HG03139 (cell line): ENCODE results near the gene CRNKL1.
A peak's percentile ranks its signal among the peaks of the same experiment; 100 is the strongest.

Experiments
- ATAC-seq: cut with Tn5 transposase; IDR thresholded peaks from one replicate; pipeline ENCODE4 v1.9.1; 2021; ENCODE audit not compliant: unreplicated experiment

The CRNKL1 gene

GRCh38 chr20:20063941-20064702, 11.9 kb upstream of the CRNKL1 start:
- ATAC-seq: no peak

DNA sequence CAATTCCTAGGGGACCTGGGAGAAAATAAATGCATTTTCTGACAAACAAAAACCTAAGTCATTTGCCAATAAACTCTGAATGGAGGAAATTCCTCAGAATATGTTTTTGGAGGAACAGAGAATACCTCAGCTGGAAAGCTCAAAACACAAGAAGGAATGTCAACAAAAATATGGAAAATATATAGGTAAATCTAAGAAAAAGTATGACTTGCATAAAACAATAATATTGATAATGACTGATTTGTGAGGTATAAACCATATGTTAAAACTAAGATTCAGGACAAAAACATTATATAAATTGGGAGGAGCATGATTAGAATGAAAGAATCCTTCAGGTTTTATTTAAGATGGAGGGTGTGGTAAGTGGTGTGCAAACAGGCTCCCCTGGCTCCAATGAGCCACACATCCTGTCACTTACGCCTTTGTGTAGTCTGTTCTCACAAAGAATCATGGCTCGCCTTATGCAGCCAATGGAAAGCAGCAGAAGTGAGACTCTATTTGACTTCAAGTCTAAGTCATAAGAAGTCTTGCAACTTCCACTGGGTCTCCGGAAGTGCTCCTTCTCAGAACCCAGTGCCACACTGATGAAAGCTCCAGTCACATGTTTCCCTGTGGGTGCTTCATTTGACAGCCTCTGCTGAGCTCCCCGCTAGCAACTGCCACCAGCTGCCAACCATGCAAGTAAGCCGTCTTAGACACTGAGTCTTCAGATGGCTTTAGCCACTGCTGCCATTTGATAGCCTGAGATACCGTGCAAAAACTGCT, 8.2 kb upstream of the CRNKL1 start:
- no peak for ATAC-seq

GRCh38 chr20:20051767-20052073, 546 bp downstream of the CRNKL1 start:
- no peak for ATAC-seq

DNA sequence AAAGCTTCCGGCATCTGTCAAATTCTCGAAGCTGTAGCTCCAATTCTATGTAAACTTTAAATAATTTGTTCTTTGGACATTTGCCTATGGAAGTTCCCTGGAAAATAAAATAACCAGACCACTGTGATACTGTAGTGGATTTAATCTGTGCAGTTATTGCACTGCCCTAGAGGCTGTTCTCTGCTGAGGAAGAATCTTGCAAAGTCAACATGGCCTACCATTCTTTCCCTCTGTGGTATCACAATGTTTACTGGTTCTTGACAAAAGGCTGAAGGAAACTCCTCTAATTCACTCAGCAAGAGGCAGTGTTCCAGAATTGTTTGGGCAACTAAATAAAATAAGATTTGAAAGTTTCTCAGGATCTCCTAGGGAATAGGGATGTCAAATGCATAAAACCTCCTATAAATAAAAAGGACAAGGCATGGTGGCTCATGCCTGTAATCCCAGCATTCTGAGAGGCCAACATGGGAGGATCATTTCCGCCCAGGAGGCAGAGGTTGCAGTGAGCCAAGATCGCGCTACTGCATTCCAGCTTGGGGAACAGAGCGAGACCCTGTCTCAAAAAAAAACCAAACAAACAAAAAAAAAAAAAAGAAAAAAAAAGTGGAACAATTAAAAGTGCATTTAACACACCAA, 12.4 kb downstream of the CRNKL1 start:
- no peak for ATAC-seq

DNA sequence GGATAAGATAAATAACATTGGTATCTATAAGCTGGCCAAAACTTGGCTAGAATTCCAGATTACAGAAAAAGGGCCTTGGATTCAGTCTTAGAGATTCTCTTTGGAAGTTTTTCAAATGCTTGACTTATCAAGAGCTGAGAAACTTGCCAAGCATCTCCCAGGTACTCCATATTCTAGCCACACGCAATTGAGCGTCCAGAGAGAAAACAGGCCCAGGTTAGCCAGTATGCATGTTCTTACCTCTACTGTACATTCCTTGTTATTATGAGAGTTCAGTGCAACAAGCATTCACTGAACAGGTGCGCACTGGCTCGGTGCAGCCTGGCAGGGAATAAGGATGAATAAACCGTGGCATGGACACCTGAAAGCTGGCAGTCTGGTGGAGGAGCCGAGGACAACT, 13.7 kb downstream of the CRNKL1 start:
- ATAC-seq: no peak

GRCh38 chr20:20037960-20038359, 14.3 kb downstream of the CRNKL1 start:
- no peak for ATAC-seq

DNA sequence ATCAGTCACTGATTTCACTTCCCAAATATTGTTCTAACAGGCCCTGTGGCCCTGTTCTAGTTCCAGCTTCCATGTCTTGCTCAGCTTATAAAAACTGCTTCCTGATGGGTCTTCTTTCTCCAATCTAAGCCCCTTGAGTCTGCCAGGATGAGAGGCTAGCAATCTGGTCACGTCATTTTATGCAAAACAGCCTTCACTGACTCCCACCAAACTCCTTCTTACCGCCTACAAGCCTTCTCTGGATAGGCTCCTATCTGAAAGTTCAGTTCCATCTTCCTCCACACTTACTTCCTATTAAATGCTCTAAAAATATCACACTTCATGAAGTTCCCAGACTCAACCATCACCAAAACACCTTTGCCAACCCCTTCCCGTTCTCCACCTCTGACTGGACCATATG, 15.5 kb downstream of the CRNKL1 start:
- ATAC-seq: no peak

DNA sequence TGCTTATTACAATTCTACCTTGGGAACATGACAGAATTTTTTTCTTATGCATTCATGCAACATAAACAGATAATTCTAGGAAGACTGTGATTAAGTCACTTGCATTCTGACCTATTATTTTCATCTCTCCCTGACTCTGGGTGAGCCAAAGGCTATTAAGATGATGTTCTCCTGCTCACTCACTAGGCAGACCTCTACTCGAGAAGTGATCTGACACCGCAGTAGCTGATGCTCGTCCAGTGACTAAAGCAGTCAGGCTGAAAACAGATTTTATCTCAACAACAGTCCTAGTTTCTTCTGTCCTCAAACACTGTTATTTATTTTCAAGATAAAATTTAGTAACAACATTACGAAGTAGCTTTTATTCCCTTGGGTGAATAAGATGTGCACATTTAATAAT, 17.8 kb downstream of the CRNKL1 start:
- no peak for ATAC-seq

GRCh38 chr20:20031790-20032189, 20.5 kb downstream of the CRNKL1 start:
- ATAC-seq: no peak

- ATAC-seq: no peak
Observed at GRCh38 chr20:20027284-20027683, 25.0 kb downstream of the CRNKL1 start.

GRCh38 chr20:20024942-20025341, 27.3 kb downstream of the CRNKL1 start:
- no peak for ATAC-seq

GRCh38 chr20:20023395-20023794, 28.9 kb downstream of the CRNKL1 start:
- ATAC-seq: no peak

- peak; percentile 51 for ATAC-seq
Observed at GRCh38 chr20:20022498-20022897, 29.8 kb downstream of the CRNKL1 start.

- ATAC-seq: no peak
Observed at GRCh38 chr20:20021835-20022234, 30.4 kb downstream of the CRNKL1 start.

DNA sequence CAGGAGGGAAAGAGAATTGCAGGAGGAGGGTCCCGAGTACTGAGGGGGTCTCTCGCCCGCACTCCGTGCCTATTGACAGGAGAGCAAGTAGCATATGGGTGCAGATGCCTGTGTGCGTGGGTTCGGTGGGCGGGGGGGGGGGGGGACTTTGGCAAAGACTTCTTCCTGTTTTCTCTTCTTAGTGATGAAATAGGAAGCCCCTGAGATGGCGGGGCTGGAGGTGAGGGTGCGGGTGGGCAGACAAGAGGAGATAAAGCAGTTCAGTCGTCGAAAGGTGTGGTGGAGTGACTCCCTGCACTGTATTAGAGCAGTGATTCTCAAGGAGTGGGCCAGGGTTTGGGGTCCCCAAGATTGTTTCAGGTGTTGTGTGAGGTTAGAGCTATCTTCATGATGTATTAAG, 31.4 kb downstream of the CRNKL1 start:
- no peak for ATAC-seq

DNA sequence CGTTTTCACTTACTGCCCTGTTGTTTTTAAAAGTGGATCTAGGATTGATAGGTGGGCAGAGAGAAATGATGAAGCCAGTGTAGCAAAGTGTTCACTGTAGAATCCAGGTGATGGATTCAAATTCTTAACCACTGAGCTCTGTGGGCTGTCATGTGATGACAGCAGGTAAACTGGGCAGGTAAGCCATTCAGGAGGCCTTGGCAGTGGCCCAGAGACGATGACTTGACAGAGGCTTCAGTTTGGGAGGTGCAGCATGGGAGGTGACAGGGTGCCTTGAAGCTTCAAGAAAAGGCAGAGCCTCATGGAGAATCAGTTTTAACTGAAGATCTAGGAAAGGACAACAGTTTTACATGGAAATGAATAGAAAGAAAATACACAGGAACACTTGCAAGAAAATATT, 33.1 kb downstream of the CRNKL1 start:
- ATAC-seq: no peak

GRCh38 chr20:20018366-20018765, 33.9 kb downstream of the CRNKL1 start:
- ATAC-seq: no peak

- peak; percentile 3 for ATAC-seq
Observed at GRCh38 chr20:20017844-20018185, 34.5 kb downstream of the CRNKL1 start.

DNA sequence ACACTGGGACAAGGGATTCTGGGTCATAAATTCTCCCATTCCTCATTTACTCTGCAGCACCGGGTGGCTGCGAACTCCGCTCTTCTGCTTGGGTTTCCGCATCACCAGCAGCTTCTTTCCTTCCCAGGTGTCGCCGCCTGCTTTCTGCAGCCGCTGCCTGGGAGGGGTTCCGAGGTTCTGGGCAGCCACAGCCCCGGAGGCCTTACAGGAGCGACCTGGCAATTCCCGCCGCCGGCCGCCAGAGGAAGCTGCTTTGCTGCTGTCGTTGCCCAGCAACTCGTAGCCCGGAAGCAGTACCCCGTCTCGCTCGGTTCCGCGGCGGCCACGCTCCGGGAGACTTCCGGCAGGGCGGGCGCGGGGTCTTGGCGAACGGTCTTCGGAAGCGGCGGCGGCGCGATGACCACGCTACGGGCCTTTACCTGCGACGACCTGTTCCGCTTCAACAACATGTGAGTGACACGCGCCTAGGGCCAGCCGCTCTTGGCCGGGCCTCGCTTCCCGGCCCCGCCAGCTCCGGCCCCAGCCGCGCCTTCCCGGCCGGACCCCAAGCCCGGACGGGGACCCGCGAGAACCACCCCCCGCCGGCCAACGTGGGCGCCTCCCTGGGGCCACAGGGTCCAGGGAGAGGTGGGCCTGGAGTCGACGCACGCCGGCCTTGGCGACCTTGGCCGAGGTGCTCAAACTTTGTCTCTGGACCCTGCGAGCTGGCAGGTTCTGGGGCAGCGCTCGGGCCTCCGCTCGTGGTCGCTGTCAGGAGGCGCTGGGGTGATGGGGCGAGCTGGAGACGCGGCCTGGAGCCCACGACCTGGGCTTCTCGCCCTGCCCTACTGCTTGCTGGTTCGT, 35.0 kb downstream of the CRNKL1 start, which contains the start of gene NAA20:
Gene NAA20 (plus strand): TSS at position 362 of the 843 bp plus-strand sequence. CDS start 35 bp downstream, at position 397.
- peak; percentile 99 for ATAC-seq

DNA sequence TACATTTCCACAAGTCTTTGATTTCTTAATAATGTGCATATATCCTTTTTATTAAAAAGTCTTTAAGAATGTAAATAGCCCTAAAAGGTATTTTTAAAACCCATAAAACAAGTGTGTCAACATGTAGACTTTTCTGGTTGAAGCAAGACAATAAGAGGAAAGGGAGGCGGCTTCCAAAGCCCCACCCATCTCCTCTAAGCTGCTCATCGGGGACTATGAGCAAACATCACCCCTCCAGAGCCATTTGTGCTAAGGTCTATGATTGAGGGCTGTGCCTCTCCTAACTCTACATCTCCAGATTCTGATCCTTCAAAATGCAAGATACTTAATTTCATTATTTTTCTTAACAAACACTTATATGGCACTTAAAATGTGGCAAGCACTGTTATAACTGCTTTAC, 37.6 kb downstream of the CRNKL1 start:
- no peak for ATAC-seq

GRCh38 chr20:20012541-20012940, 39.7 kb downstream of the CRNKL1 start:
- ATAC-seq: no peak
